Adrenal gland (tissue), 5 donors: ENCODE measurements around the gene MLLT6.

Experiments used
- CTCF ChIP-seq, 6 experiments: fragments of 450-650 bp in 4 of 6; fragments of 200-600 bp in 2 of 6; sonication (generic) in 1 of 6; IDR thresholded peaks; 1 replicate in 5 of 6; 2 replicates in 1 of 6; pipeline versions ENCODE4 v1.5.1 to v1.8.0; 2016 to 2021; ENCODE audit warnings: antibody characterized with exemption in 6 of 6, mild to moderate bottlenecking in 2 of 6, moderate library complexity in 1 of 6
- POLR2A ChIP-seq, 2 donors: fragments of 450-650 bp; IDR thresholded peaks; one replicate each; pipeline ENCODE4 v1.6.1; 2017; ENCODE audit warnings: antibody characterized with exemption in 2 of 2, mild to moderate bottlenecking in 2 of 2, moderate library complexity in 1 of 2
- donor health status: DM: no; HTN: no; CAD: no.

DNA sequence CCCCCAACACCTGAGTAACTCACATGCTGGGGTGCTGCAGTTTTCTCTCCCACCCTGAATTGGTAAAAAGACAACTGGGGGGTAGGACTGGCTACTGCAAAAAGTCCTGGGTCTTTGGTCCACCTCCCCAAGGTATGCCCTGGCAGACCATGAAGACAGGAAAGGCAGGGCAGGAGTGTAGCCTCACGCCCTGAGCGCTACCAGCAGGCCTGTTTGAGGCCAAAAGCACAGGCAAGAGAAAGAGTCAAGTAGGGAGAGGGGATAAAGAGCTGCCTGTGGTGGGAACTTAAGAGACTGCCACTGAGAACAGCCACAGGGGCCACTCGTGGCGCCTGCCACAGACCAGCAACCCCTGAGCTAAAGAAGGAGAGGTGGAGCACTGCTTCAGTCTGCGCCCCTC is 61.3 kb downstream of the MLLT6 start:
- TF ChIP-seq POLR2A (IDR thresholded peaks at IDR 0.05) (no peak), CTCF (IDR thresholded peaks at IDR 0.05) (no peak)
